Hepatocyte (in vitro differentiated cells): ENCODE results near the gene RSPRY1.

Experiments
- EZH2 ChIP-seq: fragments of 200-600 bp; sonication (generic); IDR thresholded peaks from 2 replicates; pipeline ENCODE4 v1.6.1; 2016; ENCODE audit warnings: antibody characterized with exemption, mild to moderate bottlenecking, borderline replicate concordance
- TF ChIP-seq, protein P1 (sequence below): fragments of 200-600 bp; sonication (generic); IDR thresholded peaks from 2 replicates; pipeline ENCODE4 v1.5.1; 2016; ENCODE audit warnings: antibody characterized with exemption, mild to moderate bottlenecking; ENCODE audit not compliant: poor library complexity

DNA sequence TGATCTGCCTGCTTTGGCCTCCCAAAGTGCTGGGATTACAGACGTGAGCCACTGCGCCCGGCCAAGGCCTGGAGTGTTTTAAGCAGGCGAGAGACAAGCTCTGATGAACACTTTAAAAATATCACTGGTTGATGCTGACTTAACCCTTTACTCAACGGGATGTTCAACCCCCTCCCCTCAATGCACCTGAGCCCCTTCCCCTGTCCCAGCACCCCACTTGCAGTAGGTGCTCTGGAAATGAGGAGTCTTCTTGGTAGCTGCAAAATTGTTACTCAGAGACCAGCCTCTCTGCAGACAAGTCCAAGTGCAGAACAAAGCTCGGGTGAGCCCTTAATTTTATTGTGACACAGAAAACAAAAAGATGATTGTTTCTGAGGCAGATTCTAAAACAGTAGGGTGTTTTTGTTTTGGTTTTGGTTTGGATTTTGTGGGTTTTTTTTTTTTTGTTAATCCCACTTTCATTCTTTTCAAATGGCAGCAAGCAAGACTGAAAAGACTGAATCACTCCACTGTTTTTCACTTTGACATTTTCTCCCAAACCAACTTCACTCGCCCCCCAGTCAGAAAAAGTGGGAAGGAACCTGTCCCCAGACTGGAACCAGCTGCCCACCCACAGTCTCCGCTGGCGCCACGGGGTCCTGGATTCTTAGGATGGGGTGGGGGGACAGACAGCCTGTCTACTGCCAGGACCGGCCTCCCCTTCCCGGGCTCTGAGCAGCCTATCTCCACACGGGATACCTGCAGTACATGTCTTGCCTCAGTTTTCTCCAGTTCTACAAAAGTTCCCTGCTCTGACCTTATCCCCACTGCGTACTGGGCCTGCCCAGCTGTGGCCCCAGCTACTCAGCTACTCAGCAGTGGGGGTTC is 103.5 kb downstream of the RSPRY1 start:
- TF ChIP-seq, protein P1, sequence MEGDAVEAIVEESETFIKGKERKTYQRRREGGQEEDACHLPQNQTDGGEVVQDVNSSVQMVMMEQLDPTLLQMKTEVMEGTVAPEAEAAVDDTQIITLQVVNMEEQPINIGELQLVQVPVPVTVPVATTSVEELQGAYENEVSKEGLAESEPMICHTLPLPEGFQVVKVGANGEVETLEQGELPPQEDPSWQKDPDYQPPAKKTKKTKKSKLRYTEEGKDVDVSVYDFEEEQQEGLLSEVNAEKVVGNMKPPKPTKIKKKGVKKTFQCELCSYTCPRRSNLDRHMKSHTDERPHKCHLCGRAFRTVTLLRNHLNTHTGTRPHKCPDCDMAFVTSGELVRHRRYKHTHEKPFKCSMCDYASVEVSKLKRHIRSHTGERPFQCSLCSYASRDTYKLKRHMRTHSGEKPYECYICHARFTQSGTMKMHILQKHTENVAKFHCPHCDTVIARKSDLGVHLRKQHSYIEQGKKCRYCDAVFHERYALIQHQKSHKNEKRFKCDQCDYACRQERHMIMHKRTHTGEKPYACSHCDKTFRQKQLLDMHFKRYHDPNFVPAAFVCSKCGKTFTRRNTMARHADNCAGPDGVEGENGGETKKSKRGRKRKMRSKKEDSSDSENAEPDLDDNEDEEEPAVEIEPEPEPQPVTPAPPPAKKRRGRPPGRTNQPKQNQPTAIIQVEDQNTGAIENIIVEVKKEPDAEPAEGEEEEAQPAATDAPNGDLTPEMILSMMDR, result no peak
- TF ChIP-seq EZH2, result no peak
